Erythroblast (primary cell): ENCODE data around the gene SCARB1.

Experiments
- GATA1 ChIP-seq: IDR thresholded peaks from 2 replicates; pipeline ENCODE4 v1.6.1; 2011; ENCODE audit warnings: low read depth, mild to moderate bottlenecking, control low read depth, low read length, moderate library complexity
- POLR2A ChIP-seq: IDR thresholded peaks from 2 replicates; pipeline ENCODE4 v1.6.1; 2011; ENCODE audit warnings: mild to moderate bottlenecking, low read length

DNA sequence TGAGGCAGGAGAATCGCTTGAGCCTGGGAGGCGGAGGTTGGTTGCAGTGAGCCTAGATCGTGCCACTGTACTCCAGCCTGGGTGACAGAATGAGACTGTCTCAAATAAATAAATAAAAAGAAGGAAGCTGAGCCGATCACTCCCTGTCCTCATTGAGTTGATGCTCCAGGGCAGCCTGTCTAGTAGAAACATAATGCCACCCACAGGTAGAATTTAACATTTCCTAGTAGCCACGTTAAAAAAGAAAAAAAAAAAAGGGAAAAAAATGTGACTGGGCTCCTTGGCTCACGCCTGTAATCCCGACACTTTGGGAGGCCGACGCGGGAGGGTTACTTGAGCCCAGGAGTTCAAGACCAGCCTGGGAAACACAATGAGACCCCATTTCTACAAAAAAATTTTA, 135.7 kb downstream of the SCARB1 start:
- TF ChIP-seq POLR2A (no peak), GATA1 (no peak)
